Measurements from ENCODE around the gene EPHA7. TPM values are rescaled to one million over a fixed set of nuclear protein-coding genes. Genes with fewer than 3 reads are reported as not detected.

EPHA7 gene
- total RNA-seq, 1 donor from 2014 or later, result 12.4 TPM

GRCh38 chr6:93210908-93211307 lies 208.5 kb downstream of the EPHA7 start:
- DNase-seq (ENCODE audit: low spot score in 2 of 2, unreplicated experiment in 2 of 2), result no peak
- no peaks in the 10 kb centered on the region for H3K36me3 Mint-ChIP-seq
- peaks cover 16% of the 10 kb centered on the region for H3K9me3 Mint-ChIP-seq
- H3K27me3 Mint-ChIP-seq (ENCODE audit: low read depth), result no peaks in the 10 kb centered on the region
- no peak overlapping the region for H3K27ac Mint-ChIP-seq
- H3K4me1 Mint-ChIP-seq, result no peaks in the 10 kb centered on the region
- H3K4me3 Mint-ChIP-seq, result no peak overlapping the region
- TF ChIP-seq CTCF (IDR thresholded peaks at IDR 0.05; ENCODE audit: unreplicated experiment), result no peak

- H3K9me3 Mint-ChIP-seq, result peaks cover 22% of the 10 kb centered on the region
- H3K4me1 Mint-ChIP-seq, result no peaks in the 10 kb centered on the region
- TF ChIP-seq CTCF (IDR thresholded peaks at IDR 0.05; ENCODE audit: unreplicated experiment), result no peak
- H3K36me3 Mint-ChIP-seq, result no peaks in the 10 kb centered on the region
- H3K4me3 Mint-ChIP-seq, result no peak overlapping the region
- DNase-seq (ENCODE audit: low spot score in 2 of 2, unreplicated experiment in 2 of 2), result no peak
- H3K27me3 Mint-ChIP-seq (ENCODE audit: low read depth), result no peaks in the 10 kb centered on the region
- no peak overlapping the region for H3K27ac Mint-ChIP-seq
Observed at GRCh38 chr6:93209358-93209757, 210.0 kb downstream of the EPHA7 start.

- no peak overlapping the region for H3K4me3 Mint-ChIP-seq
- peak overlapping the region; percentile 54 for H3K27ac Mint-ChIP-seq
- no peak for DNase-seq (ENCODE audit: low spot score in 2 of 2, unreplicated experiment in 2 of 2)
- no peaks in the 10 kb centered on the region for H3K27me3 Mint-ChIP-seq (ENCODE audit: low read depth)
- no peaks in the 10 kb centered on the region for H3K36me3 Mint-ChIP-seq
- no peak for TF ChIP-seq CTCF (IDR thresholded peaks at IDR 0.05; ENCODE audit: unreplicated experiment)
- peaks cover 17% of the 10 kb centered on the region for H3K9me3 Mint-ChIP-seq
- H3K4me1 Mint-ChIP-seq, result peaks cover 13% of the 10 kb centered on the region
Observed at GRCh38 chr6:93196406-93196970, 222.9 kb downstream of the EPHA7 start.

- H3K9me3 Mint-ChIP-seq, result peaks cover 15% of the 10 kb centered on the region
- H3K4me3 Mint-ChIP-seq, result no peak overlapping the region
- H3K27ac Mint-ChIP-seq, result no peak overlapping the region
- no peaks in the 10 kb centered on the region for H3K27me3 Mint-ChIP-seq (ENCODE audit: low read depth)
- H3K36me3 Mint-ChIP-seq, result no peaks in the 10 kb centered on the region
- no peak for TF ChIP-seq CTCF (IDR thresholded peaks at IDR 0.05; ENCODE audit: unreplicated experiment)
- DNase-seq (ENCODE audit: low spot score in 2 of 2, unreplicated experiment in 2 of 2), result no peak
- peaks cover 13% of the 10 kb centered on the region for H3K4me1 Mint-ChIP-seq
Observed at GRCh38 chr6:93194480-93194879, 224.9 kb downstream of the EPHA7 start.

GRCh38 chr6:93193868-93194267 lies 225.5 kb downstream of the EPHA7 start:
- DNase-seq (ENCODE audit: low spot score in 2 of 2, unreplicated experiment in 2 of 2), result no peak
- Mint-ChIP-seq H3K36me3 (no peaks in the 10 kb centered on the region), H3K9me3 (peaks cover 11% of the 10 kb centered on the region), H3K4me1 (peaks cover 13% of the 10 kb centered on the region), H3K27ac (no peak overlapping the region), H3K4me3 (no peak overlapping the region), H3K27me3 (ENCODE audit: low read depth) (no peaks in the 10 kb centered on the region)
- TF ChIP-seq CTCF (IDR thresholded peaks at IDR 0.05; ENCODE audit: unreplicated experiment), result no peak

All from mesothelial cell of epicardium (in vitro differentiated cells).